ENCODE results near the gene WDR5B. TPM values are rescaled to one million over a fixed set of nuclear protein-coding genes. Genes with fewer than 3 reads are reported as not detected.

Gene WDR5B
- total and polyA plus RNA-seq, 2 of the 8 experiments (the other 6 are each of a cell fraction or from before 2014, with no cell fraction given), result 1.9 to 3.5 TPM

GRCh38 chr3:122365073-122365472, 50.8 kb downstream of the WDR5B start:
- no peaks in the 10 kb centered on the region for H3K79me2 ChIP-seq (ENCODE audit: control insufficient read depth in 1 of 2, insufficient read depth in 2 of 2, low read length in 2 of 2)
- H3K9ac ChIP-seq (replicated peaks in 1 of 4; ENCODE audit: extremely low read depth in 1 of 4, low read depth in 3 of 4, low read length in 3 of 4), result no peak overlapping the region
- no peak overlapping the region for H4K5ac ChIP-seq (ENCODE audit: insufficient read length, low read depth, low read length)
- no peaks in the 10 kb centered on the region for H3K23me2 ChIP-seq (ENCODE audit: low read depth, low read length)
- no peak overlapping the region for H3K56ac ChIP-seq (replicated peaks; ENCODE audit: insufficient read length, low read depth, low read length)
- H3K36me3 ChIP-seq (ENCODE audit: control insufficient read depth in 2 of 4, insufficient read depth in 4 of 4, low read length in 3 of 4), result peaks cover 6 to 66% (median 32%) of the 10 kb centered on the region in 4 experiments
- H3K27me3 ChIP-seq (replicated peaks in 1 of 4; ENCODE audit: control insufficient read depth in 3 of 4, extremely low read depth in 1 of 4, insufficient read depth in 3 of 4, low read length in 3 of 4), result no peaks in the 10 kb centered on the region
- no peak for DNase-seq (ENCODE audit: low read depth in 1 of 2, low spot score in 2 of 2)
- no peak overlapping the region for H3K4me3 ChIP-seq (ENCODE audit: extremely low read depth in 1 of 4, insufficient read depth in 2 of 4, low read depth in 3 of 4, low read length in 4 of 4)
- no peak for FAIRE-seq
- H3K18ac ChIP-seq (ENCODE audit: extremely low read depth, low read length), result no peak overlapping the region
- TF ChIP-seq CHD1 (IDR thresholded peaks at IDR 0.05; ENCODE audit: low read depth, low read length) (no peak), KDM1A (IDR thresholded peaks at IDR 0.05; ENCODE audit: borderline replicate concordance, low read length) (no peak), GABPA (IDR thresholded peaks at IDR 0.05; ENCODE audit: borderline replicate concordance, insufficient read depth, low read length) (no peak), TCF12 (IDR thresholded peaks at IDR 0.05; ENCODE audit: low read depth, low read length) (no peak), ATF2 (IDR thresholded peaks at IDR 0.05; ENCODE audit: low read length) (no peak), KDM5A (IDR thresholded peaks at IDR 0.05; ENCODE audit: low read length) (no peak), CBX5 (IDR thresholded peaks at IDR 0.05; ENCODE audit: low read depth, low read length) (no peak)
- no peak overlapping the region for H2BK15ac ChIP-seq (ENCODE audit: low read length)
- H2BK20ac ChIP-seq (ENCODE audit: low read length), result no peak overlapping the region
- H3K4ac ChIP-seq (replicated peaks; ENCODE audit: insufficient read length, low read depth, low read length), result no peak overlapping the region
- ChIA-PET CTCF (ENCODE audit: partially characterized antibody) (interaction anchor here (1.1 kb wide), 1 partner anchor 19 kb away, joined by 3 read pairs; the partner anchor contains the start of gene FAM162A), POLR2A (ENCODE audit: partially characterized antibody) (interaction anchor here (0.6 to 3.3 kb wide), 2 partner anchors 16 to 18 kb away, joined by 4 to 14 read pairs; partner anchors contain the start of genes FAM162A and MIX23)
- H4K8ac ChIP-seq (ENCODE audit: extremely low read depth, insufficient read depth, low read length), result no peak overlapping the region
- no peak overlapping the region for H2BK12ac ChIP-seq (ENCODE audit: low read depth, low read length)
- H2BK5ac ChIP-seq (ENCODE audit: low read depth, low read length), result no peak overlapping the region
- no peaks in the 10 kb centered on the region for H3K9me3 ChIP-seq (ENCODE audit: insufficient read depth in 2 of 2, low read depth in 1 of 2, low read length in 1 of 2)
- H4K91ac ChIP-seq (replicated peaks; ENCODE audit: insufficient read length, low read length), result no peak overlapping the region
- H4K20me1 ChIP-seq (replicated peaks in 1 of 2; ENCODE audit: control insufficient read depth in 1 of 2, insufficient read depth in 2 of 2, low read length in 2 of 2), result peaks cover 2% of the 10 kb centered on the region in 2 experiments
- H2AFZ ChIP-seq (ENCODE audit: low read length), result no peak overlapping the region
- H3K4me1 ChIP-seq (replicated peaks in 1 of 4; ENCODE audit: control insufficient read depth in 3 of 4, insufficient read depth in 4 of 4, low read length in 3 of 4), result no peaks in the 10 kb centered on the region
- WGBS, 2 experiments (ENCODE audit: extremely low coverage in 1 of 2, insufficient coverage in 1 of 2, insufficient read length in 1 of 2, insufficient replicate concordance in 2 of 2, low coverage in 1 of 2, low lambda C conversion rate in 2 of 2, missing lambda C conversion rate in 1 of 2), result 94% methylated on average over 1 of the region's 1 CpG; no CpG with 5 or more reads in 1 of the 2 experiments
- no peak overlapping the region for H3K27ac ChIP-seq (ENCODE audit: low read depth, low read length)
- no peak overlapping the region for H2AK5ac ChIP-seq (ENCODE audit: low read depth, low read length)
- H3K4me2 ChIP-seq (ENCODE audit: insufficient read depth in 1 of 2, low read depth in 2 of 2, low read length in 2 of 2), result no peak overlapping the region
- no peak overlapping the region for H3K14ac ChIP-seq (ENCODE audit: insufficient read length)
- no peaks in the 10 kb centered on the region for H3K79me1 ChIP-seq (ENCODE audit: low read depth, low read length)
- no peak overlapping the region for H2BK120ac ChIP-seq (replicated peaks; ENCODE audit: low read depth, low read length)
- H3K23ac ChIP-seq (ENCODE audit: insufficient read length), result no peak overlapping the region
